ENCODE data around the gene CLN6. TPM values are rescaled to one million over a fixed set of nuclear protein-coding genes. Genes with fewer than 3 reads are reported as not detected.

The CLN6 gene
- polyA plus RNA-seq, 1 experiment, result 25.4 TPM

GRCh38 chr15:68163191-68163590 lies 66.3 kb downstream of the CLN6 start:
- ChIA-PET CTCF (interaction anchor here (1.0 to 2.3 kb wide), 5 partner anchors 8 to 301 kb away, joined by 3 to 9 read pairs (median 3); no protein-coding TSS in a partner anchor), POLR2A (no interaction called here)
- DNase-seq (ENCODE audit: low read depth), result no peak
- peaks cover 3% of the 10 kb centered on the region; the same call in 1 of the 2 replicates for H3K36me3 ChIP-seq (ENCODE audit: control insufficient read depth, insufficient read depth, low read length)
- H3K4me3 ChIP-seq (ENCODE audit: low read depth, low read length), result no peak overlapping the region
- H3K27me3 ChIP-seq (ENCODE audit: control insufficient read depth, insufficient read depth, low read length), result no peaks in the 10 kb centered on the region
- TF ChIP-seq CTCF (IDR thresholded peaks at IDR 0.05; ENCODE audit: insufficient read depth, low read depth, low read length), result no peak

GRCh38 chr15:68158046-68158628 lies 71.4 kb downstream of the CLN6 start:
- ChIA-PET POLR2A (no interaction called here), CTCF (interaction anchor here (3.1 kb wide), 1 partner anchor 295 kb away, joined by 13 read pairs; no protein-coding TSS in a partner anchor)
- DNase-seq (ENCODE audit: low read depth), result no peak

GRCh38 chr15:68157074-68157473 lies 72.5 kb downstream of the CLN6 start:
- Histone ChIP-seq H3K36me3 (ENCODE audit: control insufficient read depth, insufficient read depth, low read length) (peaks cover 2% of the 10 kb centered on the region; the same call in 1 of the 2 replicates), H3K4me3 (ENCODE audit: low read depth, low read length) (no peak overlapping the region), H3K27me3 (ENCODE audit: control insufficient read depth, insufficient read depth, low read length) (no peaks in the 10 kb centered on the region)
- ChIA-PET CTCF (interaction anchor here (0.5 to 3.1 kb wide), 2 partner anchors 247 to 294 kb away, joined by 3 to 13 read pairs; no protein-coding TSS in a partner anchor), POLR2A (no interaction called here)
- no peak for TF ChIP-seq CTCF (IDR thresholded peaks at IDR 0.05; ENCODE audit: insufficient read depth, low read depth, low read length)
- DNase-seq (ENCODE audit: low read depth), result no peak

More at GRCh38 chr15:68158046-68158628, 71.4 kb downstream of the CLN6 start:
- Histone ChIP-seq H3K4me3 (ENCODE audit: low read depth, low read length) (no peak overlapping the region), H3K27me3 (ENCODE audit: control insufficient read depth, insufficient read depth, low read length) (no peaks in the 10 kb centered on the region), H3K36me3 (ENCODE audit: control insufficient read depth, insufficient read depth, low read length) (peaks cover 3% of the 10 kb centered on the region; the same call in 1 of the 2 replicates)
- TF ChIP-seq CTCF (IDR thresholded peaks at IDR 0.05; ENCODE audit: insufficient read depth, low read depth, low read length), result no peak

Other genes with a start within 250 kb of the CLN6 start
- gene PIAS1, start 175.4 kb downstream of the CLN6 start, polyA plus RNA-seq (2011; rRNA removed), result 37.4 and 42.3 TPM in 2 replicates
- 0.47 and 1.2 TPM in 2 replicates for gene CALML4, start 24.4 kb downstream of the CLN6 start, polyA plus RNA-seq (2011; rRNA removed)
- gene FEM1B, start 48.0 kb upstream of the CLN6 start, polyA plus RNA-seq (2011; rRNA removed), result 58.3 and 78.4 TPM in 2 replicates
- gene ITGA11, start 202.4 kb upstream of the CLN6 start, polyA plus RNA-seq (2011; rRNA removed), result 47.2 and 72.7 TPM in 2 replicates

Data from BJ (cell line).